Measurements from ENCODE around the gene DNAJC18.

DNA sequence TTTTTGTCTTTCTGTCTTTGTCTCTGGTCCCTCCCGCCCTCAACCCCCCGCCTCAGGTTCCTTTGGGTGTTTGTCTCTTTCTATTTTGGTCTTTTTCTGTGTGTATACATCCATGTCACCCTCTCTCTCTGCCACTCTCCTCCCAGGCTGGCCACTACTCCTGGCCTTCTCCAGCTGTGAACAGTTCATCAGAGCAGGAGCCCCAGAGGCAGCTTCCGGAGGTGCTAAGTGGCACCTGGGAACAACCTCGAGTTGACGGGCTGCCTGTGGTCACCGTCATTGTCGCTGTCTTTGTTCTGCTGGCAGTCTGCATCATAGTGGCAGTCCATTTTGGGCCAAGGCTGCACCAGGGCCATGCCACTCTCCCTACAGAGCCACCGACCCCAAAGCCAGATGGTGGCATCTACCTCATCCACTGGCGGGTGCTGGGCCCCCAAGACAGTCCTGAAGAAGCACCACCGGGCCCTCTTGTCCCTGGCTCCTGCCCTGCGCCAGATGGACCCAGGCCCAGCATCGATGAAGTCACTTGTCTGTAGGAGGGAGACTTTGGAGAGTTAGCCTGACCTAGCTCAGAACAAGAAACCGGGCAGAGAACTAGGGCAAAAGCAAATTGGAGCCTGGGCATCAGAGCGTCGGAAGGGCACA, 33.2 kb upstream of the DNAJC18 start:
- TF ChIP-seq, protein P1, sequence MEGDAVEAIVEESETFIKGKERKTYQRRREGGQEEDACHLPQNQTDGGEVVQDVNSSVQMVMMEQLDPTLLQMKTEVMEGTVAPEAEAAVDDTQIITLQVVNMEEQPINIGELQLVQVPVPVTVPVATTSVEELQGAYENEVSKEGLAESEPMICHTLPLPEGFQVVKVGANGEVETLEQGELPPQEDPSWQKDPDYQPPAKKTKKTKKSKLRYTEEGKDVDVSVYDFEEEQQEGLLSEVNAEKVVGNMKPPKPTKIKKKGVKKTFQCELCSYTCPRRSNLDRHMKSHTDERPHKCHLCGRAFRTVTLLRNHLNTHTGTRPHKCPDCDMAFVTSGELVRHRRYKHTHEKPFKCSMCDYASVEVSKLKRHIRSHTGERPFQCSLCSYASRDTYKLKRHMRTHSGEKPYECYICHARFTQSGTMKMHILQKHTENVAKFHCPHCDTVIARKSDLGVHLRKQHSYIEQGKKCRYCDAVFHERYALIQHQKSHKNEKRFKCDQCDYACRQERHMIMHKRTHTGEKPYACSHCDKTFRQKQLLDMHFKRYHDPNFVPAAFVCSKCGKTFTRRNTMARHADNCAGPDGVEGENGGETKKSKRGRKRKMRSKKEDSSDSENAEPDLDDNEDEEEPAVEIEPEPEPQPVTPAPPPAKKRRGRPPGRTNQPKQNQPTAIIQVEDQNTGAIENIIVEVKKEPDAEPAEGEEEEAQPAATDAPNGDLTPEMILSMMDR (conservative IDR thresholded peaks at IDR 0.05; ENCODE audit: low read depth, low read length) = no peak
- no peak for TF ChIP-seq EZH2 (IDR thresholded peaks at IDR 0.05; ENCODE audit: borderline replicate concordance, low read depth, low read length, poor library complexity, severe bottlenecking)

All from A673 (cell line).